SK-N-MC (cell line): ENCODE results near the gene PAFAH2.

Source experiments
- EZH2 ChIP-seq: fragments of 200-600 bp; sonication (generic); IDR thresholded peaks from one replicate; pipeline ENCODE4 v1.6.1; 2017; ENCODE audit warnings: antibody characterized with exemption
- POLR2AphosphoS5 ChIP-seq: IDR thresholded peaks from 2 replicates; pipeline ENCODE4 v1.6.1; 2012; ENCODE audit warnings: mild to moderate bottlenecking, low read depth, low read length, borderline replicate concordance

DNA sequence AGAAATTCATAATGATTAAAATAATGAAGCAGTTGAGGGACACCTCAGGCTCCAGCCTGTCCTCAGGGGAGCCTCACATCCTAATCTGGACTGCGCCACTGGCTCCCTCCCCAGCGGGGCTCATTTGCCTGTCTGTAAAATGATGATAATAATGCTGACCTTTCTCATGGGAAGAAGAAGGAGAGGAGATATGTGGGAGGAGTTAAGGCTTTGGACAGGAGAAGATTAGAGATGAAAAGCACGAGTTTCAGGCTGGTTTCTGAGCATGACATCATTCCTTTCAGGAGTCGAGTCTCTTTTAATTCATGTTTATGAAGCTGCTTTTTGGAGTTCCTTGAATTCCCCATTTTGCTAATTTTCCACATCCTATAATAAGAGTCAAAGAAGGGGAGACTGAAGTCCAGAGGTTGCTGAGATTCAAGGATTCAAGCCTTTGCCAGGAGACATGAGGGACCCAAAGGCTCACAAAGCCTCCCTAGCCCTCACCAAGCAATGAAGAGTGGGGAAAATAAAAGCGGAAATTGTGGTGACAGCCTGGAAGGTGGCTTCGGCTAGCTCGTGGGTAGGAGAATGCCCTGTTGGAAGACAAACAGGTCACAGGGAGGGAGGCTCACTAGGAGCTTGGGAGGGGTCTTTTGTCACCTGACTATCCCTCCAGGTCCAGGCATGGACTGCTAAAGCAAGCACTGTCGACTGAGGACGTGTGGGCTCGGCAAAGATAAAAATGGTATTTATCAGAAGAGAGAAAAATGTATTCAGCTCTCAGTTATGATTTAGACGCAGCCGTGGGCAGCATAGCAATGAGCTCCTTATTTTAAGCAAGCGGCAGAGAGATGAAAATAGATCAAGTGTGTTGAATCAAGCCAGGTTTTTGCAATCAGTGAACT lies 64.1 kb downstream of the PAFAH2 start:
- no peak for TF ChIP-seq EZH2
- TF ChIP-seq POLR2AphosphoS5 = no peak
